Left renal pelvis (tissue), 4 donors: Measurements from ENCODE around the gene SLC27A2. TPM values are rescaled to one million over a fixed set of nuclear protein-coding genes. Genes with fewer than 3 reads are reported as not detected.

Experiments used
- DNase-seq, 4 donors: peaks; one replicate each; pipeline ENCODE4 v3.0.0-alpha.2; 2013; ENCODE audit warnings: low read depth in 4 of 4, low spot score in 3 of 4
- polyA plus RNA-seq, 4 donors: library from polyadenylated mRNA; unstranded; fragments of 120-200 nt; gene quantifications; one replicate each; pipeline ENCODE4 v1.2.1, GENCODE V29; 2013; ENCODE audit not compliant: insufficient read length in 4 of 4

SLC27A2 gene
- polyA plus RNA-seq, 4 donors, result 0.79 to 60.5 (median 46.1) TPM

- DNase-seq, result no peak
Measured at GRCh38 chr15:50233192-50233736, 51.3 kb downstream of the SLC27A2 start.

GRCh38 chr15:50234764-50235163 is 52.8 kb downstream of the SLC27A2 start:
- no peak for DNase-seq

- DNase-seq, result no peak
Measured at GRCh38 chr15:50235794-50236193, 53.8 kb downstream of the SLC27A2 start.

- no peak for DNase-seq
Measured at GRCh38 chr15:50236433-50236832, 54.4 kb downstream of the SLC27A2 start.

- DNase-seq, result no peak
Measured at GRCh38 chr15:50238255-50238654, 56.3 kb downstream of the SLC27A2 start.

GRCh38 chr15:50241684-50242450 is 59.9 kb downstream of the SLC27A2 start:
- DNase-seq, result no peak

- no peak for DNase-seq
Measured at GRCh38 chr15:50244153-50244552, 62.2 kb downstream of the SLC27A2 start.

- DNase-seq, result no peak
Measured at GRCh38 chr15:50244959-50245624, 63.1 kb downstream of the SLC27A2 start.

GRCh38 chr15:50246631-50247030 is 64.6 kb downstream of the SLC27A2 start:
- DNase-seq, result no peak

- no peak for DNase-seq
Measured at GRCh38 chr15:50247819-50248655, 66.0 kb downstream of the SLC27A2 start.

GRCh38 chr15:50248994-50249582 is 67.1 kb downstream of the SLC27A2 start:
- DNase-seq, result no peak

- no peak for DNase-seq
Measured at GRCh38 chr15:50249704-50250103, 67.7 kb downstream of the SLC27A2 start.

- DNase-seq, result no peak
Measured at GRCh38 chr15:50250760-50251394, 68.9 kb downstream of the SLC27A2 start.

- DNase-seq, result no peak
Measured at GRCh38 chr15:50251638-50252182, 69.7 kb downstream of the SLC27A2 start.

- DNase-seq, result no peak
Measured at GRCh38 chr15:50252556-50252955, 70.6 kb downstream of the SLC27A2 start.

GRCh38 chr15:50256188-50257041 is 74.4 kb downstream of the SLC27A2 start:
- DNase-seq, result no peak

- DNase-seq, result no peak
Measured at GRCh38 chr15:50257332-50257731, 75.3 kb downstream of the SLC27A2 start.

GRCh38 chr15:50257924-50258323 is 75.9 kb downstream of the SLC27A2 start:
- no peak for DNase-seq

- DNase-seq, result no peak
Measured at GRCh38 chr15:50259276-50259675, 77.3 kb downstream of the SLC27A2 start.
